C4-2B (cell line): ENCODE data around the gene CECR2.

Source experiments
- H3K27ac ChIP-seq: fragments of 450-650 bp; 2 replicates; pipeline ENCODE4 v1.5.1; 2017
- ZFX ChIP-seq: fragments of 450-650 bp; IDR thresholded peaks from 2 replicates; pipeline ENCODE4 v1.6.1; 2017
- TF ChIP-seq, protein P1 (sequence below): fragments of 450-650 bp; conservative IDR thresholded peaks from 2 replicates; pipeline ENCODE4 v1.5.1; 2017; ENCODE audit warnings: mild to moderate bottlenecking

CECR2 gene

DNA sequence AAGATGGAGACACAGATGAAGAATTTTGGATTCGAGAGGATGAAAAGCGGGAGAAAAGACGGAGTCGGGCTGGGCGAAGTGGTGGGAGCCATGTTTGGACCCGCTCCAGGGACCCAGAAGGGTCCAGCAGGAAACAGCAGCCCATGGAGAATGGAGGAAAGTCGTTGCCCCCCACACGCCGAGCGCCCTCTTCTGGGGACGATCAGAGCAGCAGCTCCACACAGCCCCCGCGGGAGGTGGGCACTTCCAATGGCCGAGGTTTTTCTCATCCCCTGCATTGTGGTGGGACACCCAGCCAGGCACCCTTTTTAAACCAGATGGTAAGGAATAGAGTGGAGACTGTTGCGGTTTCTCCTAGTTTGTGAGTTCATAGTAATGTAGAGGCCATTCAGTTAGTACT lies 171.2 kb downstream of the CECR2 start:
- no peak overlapping the region for H3K27ac ChIP-seq
- TF ChIP-seq, protein P1, sequence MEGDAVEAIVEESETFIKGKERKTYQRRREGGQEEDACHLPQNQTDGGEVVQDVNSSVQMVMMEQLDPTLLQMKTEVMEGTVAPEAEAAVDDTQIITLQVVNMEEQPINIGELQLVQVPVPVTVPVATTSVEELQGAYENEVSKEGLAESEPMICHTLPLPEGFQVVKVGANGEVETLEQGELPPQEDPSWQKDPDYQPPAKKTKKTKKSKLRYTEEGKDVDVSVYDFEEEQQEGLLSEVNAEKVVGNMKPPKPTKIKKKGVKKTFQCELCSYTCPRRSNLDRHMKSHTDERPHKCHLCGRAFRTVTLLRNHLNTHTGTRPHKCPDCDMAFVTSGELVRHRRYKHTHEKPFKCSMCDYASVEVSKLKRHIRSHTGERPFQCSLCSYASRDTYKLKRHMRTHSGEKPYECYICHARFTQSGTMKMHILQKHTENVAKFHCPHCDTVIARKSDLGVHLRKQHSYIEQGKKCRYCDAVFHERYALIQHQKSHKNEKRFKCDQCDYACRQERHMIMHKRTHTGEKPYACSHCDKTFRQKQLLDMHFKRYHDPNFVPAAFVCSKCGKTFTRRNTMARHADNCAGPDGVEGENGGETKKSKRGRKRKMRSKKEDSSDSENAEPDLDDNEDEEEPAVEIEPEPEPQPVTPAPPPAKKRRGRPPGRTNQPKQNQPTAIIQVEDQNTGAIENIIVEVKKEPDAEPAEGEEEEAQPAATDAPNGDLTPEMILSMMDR, result no peak; the same call in 1 of the 2 replicates

DNA sequence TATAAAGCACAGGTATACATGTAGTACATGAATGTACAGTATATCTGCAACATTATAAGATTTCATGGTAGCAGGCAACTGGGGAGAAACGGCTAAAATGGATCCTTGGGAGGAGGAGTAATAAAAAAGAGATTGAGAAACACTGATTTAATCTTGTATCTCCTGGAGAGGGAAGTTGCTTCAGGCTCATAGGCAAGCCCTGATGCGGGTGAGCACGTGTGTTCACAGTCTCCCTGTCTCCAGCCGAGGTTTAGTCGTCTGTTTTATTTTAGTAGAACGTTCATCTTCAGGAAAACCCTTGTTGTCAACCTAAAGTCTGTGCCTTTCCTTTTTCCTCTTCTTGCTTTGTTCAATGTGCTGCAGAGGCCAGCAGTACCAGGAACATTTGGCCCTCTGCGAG lies 172.2 kb downstream of the CECR2 start:
- TF ChIP-seq, protein P1, result no peak
- TF ChIP-seq ZFX, result no peak
- H3K27ac ChIP-seq, result no peak overlapping the region

DNA sequence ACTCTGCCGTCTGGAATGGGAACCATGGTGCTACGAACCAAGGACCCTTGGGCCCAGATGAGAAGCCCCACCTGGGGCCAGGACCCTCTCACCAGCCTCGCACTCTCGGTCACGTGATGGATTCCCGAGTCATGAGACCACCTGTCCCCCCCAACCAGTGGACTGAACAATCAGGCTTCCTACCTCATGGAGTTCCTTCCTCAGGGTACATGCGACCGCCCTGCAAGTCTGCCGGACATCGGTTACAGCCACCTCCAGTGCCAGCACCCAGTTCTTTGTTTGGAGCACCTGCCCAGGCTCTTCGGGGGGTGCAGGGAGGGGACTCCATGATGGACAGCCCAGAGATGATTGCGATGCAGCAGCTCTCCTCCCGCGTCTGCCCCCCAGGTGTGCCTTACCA lies 173.2 kb downstream of the CECR2 start:
- no peak overlapping the region for H3K27ac ChIP-seq
- TF ChIP-seq, protein P1, result no peak
- no peak for TF ChIP-seq ZFX

DNA sequence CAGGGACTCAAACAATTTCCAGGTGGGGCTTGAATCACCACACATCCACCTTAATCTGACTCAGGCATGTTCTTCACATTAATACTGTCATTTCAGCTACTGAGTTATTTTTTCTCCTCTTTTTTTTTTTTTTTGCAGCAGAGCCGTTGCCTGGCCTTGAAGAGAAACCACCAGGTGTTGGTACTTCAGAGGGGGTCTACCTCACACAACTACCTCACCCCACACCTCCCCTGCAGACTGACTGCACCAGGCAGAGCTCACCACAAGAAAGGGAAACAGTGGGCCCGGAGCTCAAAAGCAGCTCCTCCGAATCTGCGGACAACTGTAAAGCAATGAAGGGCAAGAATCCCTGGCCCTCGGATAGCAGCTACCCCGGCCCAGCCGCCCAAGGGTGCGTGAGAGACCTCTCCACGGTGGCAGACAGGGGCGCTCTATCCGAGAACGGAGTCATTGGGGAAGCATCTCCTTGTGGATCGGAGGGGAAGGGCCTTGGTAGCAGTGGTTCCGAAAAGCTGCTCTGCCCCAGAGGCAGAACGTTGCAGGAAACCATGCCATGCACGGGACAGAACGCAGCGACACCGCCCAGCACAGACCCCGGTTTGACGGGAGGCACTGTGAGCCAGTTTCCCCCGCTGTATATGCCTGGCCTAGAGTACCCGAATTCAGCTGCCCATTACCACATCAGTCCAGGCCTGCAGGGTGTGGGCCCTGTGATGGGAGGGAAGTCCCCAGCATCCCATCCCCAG lies 178.9 kb downstream of the CECR2 start:
- TF ChIP-seq, protein P1, result no peak
- TF ChIP-seq ZFX, result no peak
- H3K27ac ChIP-seq, result no peak overlapping the region

DNA sequence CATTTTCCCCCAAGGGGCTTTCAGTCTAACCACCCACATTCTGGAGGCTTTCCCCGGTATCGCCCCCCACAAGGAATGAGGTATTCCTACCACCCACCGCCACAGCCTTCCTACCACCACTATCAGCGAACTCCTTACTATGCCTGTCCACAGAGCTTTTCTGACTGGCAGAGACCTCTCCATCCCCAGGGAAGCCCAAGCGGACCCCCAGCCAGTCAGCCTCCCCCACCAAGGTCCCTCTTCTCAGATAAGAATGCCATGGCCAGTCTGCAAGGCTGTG lies 179.4 kb downstream of the CECR2 start:
- no peak overlapping the region for H3K27ac ChIP-seq
- TF ChIP-seq ZFX, result no peak
- TF ChIP-seq, protein P1, result no peak

DNA sequence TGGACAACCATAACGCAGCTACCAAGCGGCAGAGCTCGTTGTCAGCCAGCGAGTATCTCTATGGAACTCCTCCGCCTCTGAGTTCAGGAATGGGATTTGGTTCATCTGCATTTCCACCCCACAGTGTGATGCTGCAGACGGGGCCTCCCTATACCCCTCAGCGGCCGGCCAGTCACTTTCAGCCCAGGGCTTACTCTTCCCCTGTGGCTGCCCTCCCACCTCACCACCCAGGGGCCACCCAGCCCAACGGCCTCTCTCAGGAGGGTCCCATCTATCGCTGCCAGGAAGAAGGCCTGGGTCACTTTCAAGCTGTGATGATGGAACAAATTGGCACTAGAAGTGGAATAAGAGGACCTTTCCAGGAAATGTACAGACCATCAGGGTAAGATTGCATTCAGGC lies 179.9 kb downstream of the CECR2 start:
- no peak overlapping the region for H3K27ac ChIP-seq
- TF ChIP-seq, protein P1, result no peak
- TF ChIP-seq ZFX, result no peak

DNA sequence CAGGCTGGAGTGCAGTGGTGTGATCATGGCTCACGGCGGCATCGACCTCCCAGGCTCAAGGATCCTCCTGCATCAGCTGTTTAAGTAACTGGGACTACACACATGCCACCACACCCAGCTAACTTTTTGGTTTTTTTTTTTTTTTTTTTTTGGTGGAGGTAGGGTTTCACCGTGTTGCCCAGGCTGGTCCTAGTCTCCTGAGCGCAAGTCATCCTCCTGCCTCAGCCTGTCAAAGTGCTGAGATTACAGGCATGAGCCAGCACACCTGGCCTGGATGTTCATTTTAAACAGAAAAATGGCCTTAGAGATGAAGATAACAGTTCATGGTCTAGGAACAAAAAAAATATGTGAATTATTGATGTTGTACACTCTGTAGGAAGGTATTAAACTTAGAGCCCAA lies 180.4 kb downstream of the CECR2 start:
- no peak overlapping the region for H3K27ac ChIP-seq
- TF ChIP-seq ZFX, result no peak
- TF ChIP-seq, protein P1, result no peak
